Stimulated activated memory B cell treated with anti-CD40 and anti-IgM and Interleukin-4, amounts not matched to agents 10 μg/mL and 1 μg/mL and 100 μg/mL, for 72 hours (primary cell): ENCODE measurements around the gene TP53INP2.
"Not testable (repeated sequence)": the region's sequence is repeated elsewhere in the genome, so short reads cannot be mapped to it uniquely, and the experiment has no call there.

Source experiments
- ATAC-seq: fragments of 150-1000 bp; cut with Tn5 transposase; 2 replicates; pipeline ENCODE4 v1.10.0; 2021
- H3K27ac Mint-ChIP-seq: one replicate; pipeline ENCODE4 v1.8.0; 2022; ENCODE audit warnings: mild to moderate bottlenecking, mixed read lengths
- H3K27me3 Mint-ChIP-seq: one replicate; pipeline ENCODE4 v1.8.0; 2022; ENCODE audit warnings: mixed read lengths
- H3K36me3 Mint-ChIP-seq: one replicate; pipeline ENCODE4 v1.8.0; 2022; ENCODE audit warnings: mixed read lengths
- H3K4me1 Mint-ChIP-seq: one replicate; pipeline ENCODE4 v1.8.0; 2022; ENCODE audit warnings: mixed read lengths
- H3K4me3 Mint-ChIP-seq: one replicate; pipeline ENCODE4 v1.8.0; 2022; ENCODE audit warnings: mild to moderate bottlenecking, moderate library complexity, mixed read lengths
- H3K9me3 Mint-ChIP-seq: one replicate; pipeline ENCODE4 v1.8.0; 2022; ENCODE audit warnings: mixed read lengths

TP53INP2 gene, protein sequence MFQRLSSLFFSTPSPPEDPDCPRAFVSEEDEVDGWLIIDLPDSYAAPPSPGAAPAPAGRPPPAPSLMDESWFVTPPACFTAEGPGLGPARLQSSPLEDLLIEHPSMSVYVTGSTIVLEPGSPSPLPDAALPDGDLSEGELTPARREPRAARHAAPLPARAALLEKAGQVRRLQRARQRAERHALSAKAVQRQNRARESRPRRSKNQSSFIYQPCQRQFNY

DNA sequence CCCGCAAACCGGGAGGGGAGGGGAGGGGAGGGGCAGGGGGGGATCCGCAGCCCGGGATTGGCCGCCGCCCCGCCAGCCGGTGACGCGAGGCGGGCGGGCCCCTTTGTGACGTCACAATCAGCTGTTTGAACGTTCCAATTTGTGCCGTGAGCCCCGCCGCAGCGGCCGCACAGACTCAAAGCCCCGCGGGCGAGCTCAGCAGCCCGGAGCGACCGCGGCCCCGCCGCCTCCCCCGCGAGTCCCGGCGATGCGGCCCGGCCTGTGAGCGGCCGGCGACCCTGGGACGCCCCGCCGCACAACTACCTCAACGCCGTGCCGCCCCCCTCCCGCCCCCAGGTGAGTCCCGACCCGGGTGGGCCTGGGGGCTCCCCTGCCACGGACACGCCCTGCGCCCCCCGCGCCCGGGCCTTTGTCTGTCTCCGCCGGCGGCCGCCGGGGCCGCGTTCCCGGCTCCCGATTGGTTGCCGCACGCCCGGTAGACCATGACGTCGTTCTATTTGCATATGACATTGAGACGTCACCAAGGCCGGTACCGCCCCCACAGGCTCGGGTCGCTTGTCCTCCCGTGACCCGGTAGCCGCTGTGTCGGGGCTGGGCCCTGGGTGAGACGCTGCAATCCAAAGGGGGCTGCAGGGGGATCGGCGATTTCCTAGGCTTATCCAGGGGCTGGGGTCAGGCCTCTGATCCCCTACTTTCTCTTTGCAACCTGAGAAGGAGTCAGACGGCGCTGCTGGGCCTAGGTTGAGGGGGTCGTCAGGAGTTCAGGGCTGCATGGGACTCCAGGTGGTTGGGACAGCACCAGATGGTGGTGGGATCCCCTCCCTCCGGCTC lies at the start of gene TP53INP2:
Gene TP53INP2, plus strand, starts transcription at position 168 of the 831 bp plus-strand sequence. CDS start 4,396 bp downstream, outside the sequence.
- peak within 1 kb of the TSS; percentile 99 for H3K4me3 Mint-ChIP-seq
- no peaks in the 10 kb centered on the region for H3K36me3 Mint-ChIP-seq
- ATAC-seq, result peak; percentile 79

GRCh38 chr20:34658654-34659053 lies 45.5 kb upstream of the TP53INP2 start:
- ATAC-seq, result not testable (repeated sequence)

More for the DNA sequence above, at the start of gene TP53INP2:
- Mint-ChIP-seq H3K27me3 (peaks cover 17% of the 10 kb centered on the region), H3K9me3 (no peaks in the 10 kb centered on the region), H3K27ac (peak within 1 kb of the TSS; percentile 92), H3K4me1 (peaks cover 40% of the 10 kb centered on the region)

GRCh38 chr20:34661811-34662210 lies 42.3 kb upstream of the TP53INP2 start:
- not testable (repeated sequence) for H3K9me3 Mint-ChIP-seq, H3K36me3 Mint-ChIP-seq, H3K27ac Mint-ChIP-seq, ATAC-seq, H3K27me3 Mint-ChIP-seq, H3K4me1 Mint-ChIP-seq, H3K4me3 Mint-ChIP-seq

More at GRCh38 chr20:34658654-34659053, 45.5 kb upstream of the TP53INP2 start:
- not testable (repeated sequence) for H3K27me3 Mint-ChIP-seq, H3K4me1 Mint-ChIP-seq, H3K4me3 Mint-ChIP-seq, H3K9me3 Mint-ChIP-seq, H3K27ac Mint-ChIP-seq
- H3K36me3 Mint-ChIP-seq, result peaks cover 14% of the 10 kb centered on the region

DNA sequence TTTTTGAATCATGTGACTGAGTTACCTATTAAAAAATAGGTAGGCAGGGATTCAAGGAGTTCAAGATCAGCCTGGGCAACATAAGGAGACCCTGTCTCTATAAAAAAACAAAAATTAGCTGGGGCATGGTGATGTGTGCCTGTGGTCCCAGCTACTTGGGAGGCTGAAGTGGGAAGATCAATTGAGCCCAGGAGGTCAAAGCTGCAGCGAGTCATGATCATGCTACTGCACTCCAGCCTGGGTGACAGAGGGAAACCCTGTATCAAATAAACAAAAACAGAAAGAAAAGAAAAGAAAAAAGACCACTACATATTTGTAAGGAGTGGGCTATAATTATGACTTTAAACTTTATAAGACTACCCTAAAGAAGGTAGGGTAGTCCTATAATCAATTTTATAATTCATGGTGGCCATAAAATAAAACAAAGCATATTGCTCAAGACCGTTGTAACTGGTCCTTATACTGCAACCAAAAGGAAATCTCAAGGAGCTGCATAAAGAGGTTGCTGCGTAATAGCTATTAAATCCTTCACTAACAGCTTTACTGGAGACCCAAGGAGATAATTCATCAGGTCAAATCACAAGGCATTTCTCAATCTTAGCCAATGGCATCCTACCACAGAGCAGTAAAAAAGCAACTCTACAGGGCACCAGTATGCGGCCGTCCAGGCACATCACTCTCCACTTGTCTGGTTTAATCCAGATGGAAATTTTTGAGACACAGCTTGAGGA lies 40.8 kb upstream of the TP53INP2 start:
- H3K9me3 Mint-ChIP-seq, result no peaks in the 10 kb centered on the region
- H3K4me1 Mint-ChIP-seq, result peaks cover 16% of the 10 kb centered on the region
- H3K27me3 Mint-ChIP-seq, result no peaks in the 10 kb centered on the region
- ATAC-seq, result no peak
- peaks cover 6% of the 10 kb centered on the region for H3K36me3 Mint-ChIP-seq
- H3K27ac Mint-ChIP-seq, result no peak overlapping the region
- H3K4me3 Mint-ChIP-seq, result no peak overlapping the region

GRCh38 chr20:34664751-34665150 lies 39.4 kb upstream of the TP53INP2 start:
- peaks cover 16% of the 10 kb centered on the region for H3K4me1 Mint-ChIP-seq
- not testable (repeated sequence) for H3K4me3 Mint-ChIP-seq, H3K27ac Mint-ChIP-seq, H3K9me3 Mint-ChIP-seq, ATAC-seq, H3K27me3 Mint-ChIP-seq, H3K36me3 Mint-ChIP-seq

DNA sequence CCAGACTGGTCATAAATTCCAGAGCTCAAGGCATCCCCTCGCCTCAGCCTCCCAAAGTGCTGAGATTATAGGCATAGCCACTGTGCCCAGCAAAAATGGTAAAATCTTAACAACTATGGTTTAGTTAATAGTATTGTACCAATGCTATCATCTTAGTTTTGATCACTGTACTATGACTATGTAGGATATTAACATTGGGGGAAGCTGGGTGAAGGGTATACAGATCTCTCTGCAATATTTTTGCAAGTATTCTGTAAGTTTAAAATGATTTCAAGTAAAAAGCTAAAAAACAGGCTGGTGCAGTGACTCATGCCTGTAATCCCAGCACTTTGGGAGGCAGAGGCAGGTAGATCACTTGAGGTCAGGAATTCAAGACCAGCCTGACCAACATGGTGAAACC lies 35.0 kb upstream of the TP53INP2 start:
- H3K4me1 Mint-ChIP-seq, result peaks cover 6% of the 10 kb centered on the region
- H3K36me3 Mint-ChIP-seq, result peaks cover 15% of the 10 kb centered on the region
- no peak overlapping the region for H3K27ac Mint-ChIP-seq
- H3K9me3 Mint-ChIP-seq, result no peaks in the 10 kb centered on the region
- no peaks in the 10 kb centered on the region for H3K27me3 Mint-ChIP-seq
- no peak overlapping the region for H3K4me3 Mint-ChIP-seq
- no peak for ATAC-seq

- Mint-ChIP-seq H3K4me1 (peaks cover 19% of the 10 kb centered on the region), H3K27ac (no peak overlapping the region), H3K9me3 (no peaks in the 10 kb centered on the region), H3K4me3 (no peak overlapping the region), H3K36me3 (peaks cover 9% of the 10 kb centered on the region), H3K27me3 (no peaks in the 10 kb centered on the region)
- no peak for ATAC-seq
These were observed 30.7 kb upstream of the TP53INP2 start for GRCh38 chr20:34673412-34673811.

DNA sequence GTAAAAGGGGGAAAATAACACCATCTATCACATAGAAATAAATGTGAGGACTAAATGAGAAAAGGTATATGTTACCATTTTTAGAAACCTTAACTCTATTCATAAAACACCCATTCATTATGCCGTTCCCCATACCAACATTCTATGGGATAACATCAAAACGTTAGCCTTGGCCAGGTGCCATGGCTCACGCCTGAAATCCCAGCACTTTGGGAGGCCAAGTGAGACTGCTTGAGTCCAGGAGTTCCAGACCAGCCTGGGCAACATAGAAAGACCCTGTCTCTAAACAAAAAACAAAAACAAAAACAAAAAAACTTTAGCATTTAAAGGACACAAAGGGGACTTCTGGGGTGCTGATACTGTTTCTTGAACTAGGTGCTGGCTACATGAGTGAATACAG lies 28.6 kb upstream of the TP53INP2 start:
- H3K27me3 Mint-ChIP-seq, result no peaks in the 10 kb centered on the region
- H3K27ac Mint-ChIP-seq, result peak overlapping the region; percentile 90
- peaks cover 25% of the 10 kb centered on the region for H3K4me1 Mint-ChIP-seq
- H3K4me3 Mint-ChIP-seq, result peak overlapping the region; percentile 46
- no peak for ATAC-seq
- H3K9me3 Mint-ChIP-seq, result no peaks in the 10 kb centered on the region
- peaks cover 9% of the 10 kb centered on the region for H3K36me3 Mint-ChIP-seq

- H3K9me3 Mint-ChIP-seq, result no peaks in the 10 kb centered on the region
- H3K27me3 Mint-ChIP-seq, result no peaks in the 10 kb centered on the region
- H3K36me3 Mint-ChIP-seq, result peaks cover 6% of the 10 kb centered on the region
- ATAC-seq, result no peak
- peak overlapping the region; percentile 84 for H3K4me3 Mint-ChIP-seq
- H3K27ac Mint-ChIP-seq, result peak overlapping the region; percentile 90
- peaks cover 25% of the 10 kb centered on the region for H3K4me1 Mint-ChIP-seq
These were observed 28.0 kb upstream of the TP53INP2 start for GRCh38 chr20:34675993-34676641.

GRCh38 chr20:34676642-34677373 lies 27.3 kb upstream of the TP53INP2 start, which contains the start of gene PIGU:
Gene PIGU, minus strand, starts transcription at chr20:34677092. Its CDS starts 7 bp downstream, at chr20:34677085.
- peak; percentile 99 for ATAC-seq
- Mint-ChIP-seq H3K9me3 (no peaks in the 10 kb centered on the region), H3K4me1 (peaks cover 25% of the 10 kb centered on the region), H3K4me3 (peak within 1 kb of the TSS; percentile 84), H3K27me3 (no peaks in the 10 kb centered on the region), H3K27ac (peak within 1 kb of the TSS; percentile 90), H3K36me3 (peaks cover 6% of the 10 kb centered on the region)

GRCh38 chr20:34680586-34681175 lies 23.5 kb upstream of the TP53INP2 start:
- no peak for ATAC-seq
- Mint-ChIP-seq H3K9me3 (no peaks in the 10 kb centered on the region), H3K4me3 (no peak overlapping the region), H3K36me3 (peaks cover 6% of the 10 kb centered on the region), H3K27me3 (no peaks in the 10 kb centered on the region), H3K27ac (no peak overlapping the region), H3K4me1 (peaks cover 17% of the 10 kb centered on the region)

GRCh38 chr20:34683667-34684066 lies 20.5 kb upstream of the TP53INP2 start:
- H3K36me3 Mint-ChIP-seq, result peaks cover 6% of the 10 kb centered on the region
- H3K4me1 Mint-ChIP-seq, result peaks cover 6% of the 10 kb centered on the region
- no peak overlapping the region for H3K4me3 Mint-ChIP-seq
- ATAC-seq, result no peak
- H3K27ac Mint-ChIP-seq, result no peak overlapping the region
- H3K9me3 Mint-ChIP-seq, result no peaks in the 10 kb centered on the region
- H3K27me3 Mint-ChIP-seq, result no peaks in the 10 kb centered on the region

DNA sequence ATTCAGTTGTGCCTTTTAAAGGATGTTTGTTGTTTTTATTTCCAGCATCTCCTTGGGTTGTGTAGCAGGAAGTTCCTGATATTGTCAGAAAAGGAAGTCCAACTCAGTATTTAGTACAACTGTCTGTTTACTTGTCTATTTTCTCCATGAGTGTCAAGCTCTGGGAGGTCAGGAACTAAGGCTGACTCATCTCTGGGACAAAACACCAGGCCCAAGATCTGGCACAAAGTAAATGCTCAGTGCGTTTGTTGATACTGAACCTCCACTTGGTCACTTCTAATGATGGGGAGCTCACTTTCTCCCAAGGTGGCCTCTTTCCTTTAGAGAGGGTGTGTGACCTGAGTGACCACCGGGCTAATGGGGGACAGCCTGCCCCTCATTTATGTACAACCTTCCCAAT lies 14.7 kb upstream of the TP53INP2 start:
- no peaks in the 10 kb centered on the region for H3K36me3 Mint-ChIP-seq
- no peaks in the 10 kb centered on the region for H3K9me3 Mint-ChIP-seq
- no peaks in the 10 kb centered on the region for H3K4me1 Mint-ChIP-seq
- H3K27me3 Mint-ChIP-seq, result no peaks in the 10 kb centered on the region
- no peak overlapping the region for H3K4me3 Mint-ChIP-seq
- no peak for ATAC-seq
- no peak overlapping the region for H3K27ac Mint-ChIP-seq

DNA sequence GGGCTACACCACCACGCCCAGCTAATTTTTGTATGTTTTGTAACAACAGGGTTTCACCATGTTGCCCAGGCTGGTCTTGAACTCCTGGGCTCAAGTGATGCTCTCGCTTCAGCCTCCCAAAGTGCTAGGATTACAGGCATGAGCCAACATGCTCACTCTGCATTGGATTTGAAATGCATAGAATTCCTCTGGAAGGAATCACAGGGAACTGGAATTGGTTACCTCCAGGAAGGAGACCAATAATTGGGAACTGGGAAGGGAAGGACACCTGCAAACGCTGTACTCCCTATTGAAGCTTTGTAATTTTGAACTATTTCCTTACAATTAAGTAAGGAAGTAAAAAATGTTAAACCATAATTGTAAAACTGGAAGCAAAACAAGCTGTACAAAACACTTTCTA lies 12.3 kb upstream of the TP53INP2 start:
- H3K4me3 Mint-ChIP-seq, result no peak overlapping the region
- H3K36me3 Mint-ChIP-seq, result no peaks in the 10 kb centered on the region
- H3K27me3 Mint-ChIP-seq, result peaks cover 8% of the 10 kb centered on the region
- no peak overlapping the region for H3K27ac Mint-ChIP-seq
- ATAC-seq, result no peak
- H3K4me1 Mint-ChIP-seq, result no peaks in the 10 kb centered on the region
- no peaks in the 10 kb centered on the region for H3K9me3 Mint-ChIP-seq
